Stomach smooth muscle (tissue), 2 donors: ENCODE data around the gene HNF4A.

ENCODE experiments used
- H3K27ac ChIP-seq: one replicate; pipeline ENCODE4 v1.7.0; 2013; ENCODE audit warnings: mild to moderate bottlenecking, low read length, inconsistent platforms
- H3K27me3 ChIP-seq, 2 donors: one replicate each; pipeline ENCODE4 v1.7.0; 2013; ENCODE audit warnings: low read length in 2 of 2; ENCODE audit not compliant: insufficient read depth in 2 of 2, control insufficient read depth in 1 of 2
- H3K36me3 ChIP-seq, 2 donors: one replicate each; pipeline ENCODE4 v1.7.0; 2013; ENCODE audit warnings: low read length in 2 of 2; ENCODE audit not compliant: control insufficient read depth in 2 of 2, insufficient read depth in 2 of 2
- H3K4me1 ChIP-seq: one replicate; pipeline ENCODE4 v1.7.0; 2013; ENCODE audit warnings: low read length; ENCODE audit not compliant: control insufficient read depth, insufficient read depth
- H3K4me3 ChIP-seq, 2 donors: one replicate each; pipeline ENCODE4 v1.7.0; 2013; ENCODE audit warnings: low read length in 2 of 2
- H3K9ac ChIP-seq, 2 donors: one replicate each; pipeline ENCODE4 v1.7.0; 2013; ENCODE audit warnings: low read length in 2 of 2, mild to moderate bottlenecking in 1 of 2
- H3K9me3 ChIP-seq, 2 donors: one replicate each; pipeline ENCODE4 v1.7.0; 2013; ENCODE audit warnings: low read length in 2 of 2; ENCODE audit not compliant: control insufficient read depth in 2 of 2
- donor health status: healthy.
- donor health status: Pancreatic carcinoma.

HNF4A gene

GRCh38 chr20:44415833-44416715 lies 60.6 kb downstream of the HNF4A start:
- Histone ChIP-seq H3K9me3 (no peaks in the 10 kb centered on the region), H3K4me3 (no peak overlapping the region), H3K9ac (no peak overlapping the region), H3K27ac (no peak overlapping the region), H3K4me1 (peaks cover 3% of the 10 kb centered on the region), H3K36me3 (no peaks in the 10 kb centered on the region), H3K27me3 (peaks cover 2 to 11% of the 10 kb centered on the region in 2 donors)

GRCh38 chr20:44418069-44418905 lies 62.8 kb downstream of the HNF4A start:
- no peaks in the 10 kb centered on the region for H3K36me3 ChIP-seq
- H3K27ac ChIP-seq, result no peak overlapping the region
- H3K9ac ChIP-seq, result no peak overlapping the region
- no peaks in the 10 kb centered on the region for H3K4me1 ChIP-seq
- peaks cover 0 to 7% of the 10 kb centered on the region in 2 donors for H3K27me3 ChIP-seq
- H3K4me3 ChIP-seq, result no peak overlapping the region
- no peaks in the 10 kb centered on the region for H3K9me3 ChIP-seq

GRCh38 chr20:44419131-44419844 lies 63.8 kb downstream of the HNF4A start:
- H3K9me3 ChIP-seq, result no peaks in the 10 kb centered on the region
- H3K4me3 ChIP-seq, result no peak overlapping the region
- H3K27ac ChIP-seq, result no peak overlapping the region
- H3K9ac ChIP-seq, result no peak overlapping the region
- H3K4me1 ChIP-seq, result no peaks in the 10 kb centered on the region
- no peaks in the 10 kb centered on the region for H3K36me3 ChIP-seq
- H3K27me3 ChIP-seq, result peaks cover 8 to 10% of the 10 kb centered on the region in 2 donors

- Histone ChIP-seq H3K9ac (no peak overlapping the region), H3K9me3 (no peaks in the 10 kb centered on the region), H3K27ac (no peak overlapping the region), H3K4me1 (no peaks in the 10 kb centered on the region), H3K27me3 (peaks cover 7 to 8% of the 10 kb centered on the region in 2 donors), H3K4me3 (no peak overlapping the region), H3K36me3 (no peaks in the 10 kb centered on the region)
Observed at GRCh38 chr20:44420497-44420896, 65.0 kb downstream of the HNF4A start.

GRCh38 chr20:44422083-44422482 lies 66.6 kb downstream of the HNF4A start:
- no peaks in the 10 kb centered on the region for H3K4me1 ChIP-seq
- no peaks in the 10 kb centered on the region for H3K9me3 ChIP-seq
- no peak overlapping the region for H3K4me3 ChIP-seq
- no peaks in the 10 kb centered on the region for H3K36me3 ChIP-seq
- peaks cover 7 to 8% of the 10 kb centered on the region in 2 donors for H3K27me3 ChIP-seq
- H3K27ac ChIP-seq, result no peak overlapping the region
- no peak overlapping the region for H3K9ac ChIP-seq

- Histone ChIP-seq H3K27me3 (peaks cover 8 to 11% of the 10 kb centered on the region in 2 donors), H3K9me3 (no peaks in the 10 kb centered on the region), H3K27ac (no peak overlapping the region), H3K36me3 (no peaks in the 10 kb centered on the region), H3K9ac (no peak overlapping the region), H3K4me3 (no peak overlapping the region), H3K4me1 (no peaks in the 10 kb centered on the region)
Observed at GRCh38 chr20:44423480-44423879, 68.0 kb downstream of the HNF4A start.

GRCh38 chr20:44424039-44424495 lies 68.6 kb downstream of the HNF4A start:
- no peak overlapping the region for H3K9ac ChIP-seq
- H3K36me3 ChIP-seq, result no peaks in the 10 kb centered on the region
- peaks cover 8 to 11% of the 10 kb centered on the region in 2 donors for H3K27me3 ChIP-seq
- H3K4me3 ChIP-seq, result no peak overlapping the region
- no peaks in the 10 kb centered on the region for H3K9me3 ChIP-seq
- no peaks in the 10 kb centered on the region for H3K4me1 ChIP-seq
- no peak overlapping the region for H3K27ac ChIP-seq

GRCh38 chr20:44425923-44426322 lies 70.4 kb downstream of the HNF4A start:
- H3K27me3 ChIP-seq, result peaks cover 8 to 22% of the 10 kb centered on the region in 2 donors
- no peaks in the 10 kb centered on the region for H3K4me1 ChIP-seq
- H3K36me3 ChIP-seq, result no peaks in the 10 kb centered on the region
- H3K9ac ChIP-seq, result no peak overlapping the region
- no peak overlapping the region for H3K27ac ChIP-seq
- H3K9me3 ChIP-seq, result no peaks in the 10 kb centered on the region
- H3K4me3 ChIP-seq, result no peak overlapping the region

- no peak overlapping the region for H3K27ac ChIP-seq
- peaks cover 8 to 22% of the 10 kb centered on the region in 2 donors for H3K27me3 ChIP-seq
- no peaks in the 10 kb centered on the region for H3K9me3 ChIP-seq
Observed at GRCh38 chr20:44426879-44427790, 71.6 kb downstream of the HNF4A start.

More at GRCh38 chr20:44426879-44427790, 71.6 kb downstream of the HNF4A start:
- Histone ChIP-seq H3K36me3 (no peaks in the 10 kb centered on the region), H3K9ac (no peak overlapping the region), H3K4me1 (no peaks in the 10 kb centered on the region), H3K4me3 (no peak overlapping the region)
